ENCODE data around the gene HMCN1.

HMCN1 gene

GRCh38 chr1:185821612-185822385, 87.6 kb downstream of the HMCN1 start:
- ChIA-PET CTCF (no interaction called here), POLR2A (no interaction called here)
- TF ChIP-seq NFRKB (IDR thresholded peaks at IDR 0.05) = no peak
- TF ChIP-seq FOXM1 (IDR thresholded peaks at IDR 0.05; ENCODE audit: borderline replicate concordance) = no peak
- no peak for TF ChIP-seq LEF1 (IDR thresholded peaks at IDR 0.05; ENCODE audit: borderline replicate concordance)
- no peak for TF ChIP-seq PKNOX1 (IDR thresholded peaks at IDR 0.05)
- no peak for TF ChIP-seq ELF4 (IDR thresholded peaks at IDR 0.05)
- TF ChIP-seq ARNT (IDR thresholded peaks at IDR 0.05) = no peak
- no peak for TF ChIP-seq L3MBTL2 (conservative IDR thresholded peaks at IDR 0.05)
- TF ChIP-seq FOXK2 (IDR thresholded peaks at IDR 0.05) = no peak
- no peak for TF ChIP-seq HDGF (IDR thresholded peaks at IDR 0.05; ENCODE audit: borderline replicate concordance)
- TF ChIP-seq ZNF384 (IDR thresholded peaks at IDR 0.05) = no peak
- no peak for TF ChIP-seq TARDBP (IDR thresholded peaks at IDR 0.05)

GRCh38 chr1:185823467-185823866, 89.3 kb downstream of the HMCN1 start:
- CTCF ChIA-PET = no interaction called here

More at GRCh38 chr1:185821612-185822385, 87.6 kb downstream of the HMCN1 start:
- no peak for DNase-seq (ENCODE audit: extremely low spot score)

GRCh38 chr1:185824106-185824505, 89.9 kb downstream of the HMCN1 start:
- TF ChIP-seq FOXK2 (IDR thresholded peaks at IDR 0.05) = no peak
- no peak for TF ChIP-seq L3MBTL2 (conservative IDR thresholded peaks at IDR 0.05)
- no peak for TF ChIP-seq SUZ12 (IDR thresholded peaks at IDR 0.05)
- POLR2A ChIA-PET = no interaction called here
- DNase-seq (ENCODE audit: extremely low spot score) = no peak
- CTCF ChIA-PET = no interaction called here

More at GRCh38 chr1:185823467-185823866, 89.3 kb downstream of the HMCN1 start:
- TF ChIP-seq SP1 (IDR thresholded peaks at IDR 0.05) (no peak), FOXK2 (IDR thresholded peaks at IDR 0.05) (no peak), PKNOX1 (IDR thresholded peaks at IDR 0.05) (no peak), FOXA1 (IDR thresholded peaks at IDR 0.05) (no peak), BHLHE40 (IDR thresholded peaks at IDR 0.05; ENCODE audit: borderline replicate concordance) (no peak), SUZ12 (IDR thresholded peaks at IDR 0.05) (no peak), CTBP1 (IDR thresholded peaks at IDR 0.05; ENCODE audit: borderline replicate concordance) (no peak), HDGF (IDR thresholded peaks at IDR 0.05; ENCODE audit: borderline replicate concordance) (no peak), ZNF384 (IDR thresholded peaks at IDR 0.05) (no peak), ARNT (IDR thresholded peaks at IDR 0.05) (no peak), ELF4 (IDR thresholded peaks at IDR 0.05) (no peak), LEF1 (IDR thresholded peaks at IDR 0.05; ENCODE audit: borderline replicate concordance) (no peak), L3MBTL2 (conservative IDR thresholded peaks at IDR 0.05) (no peak)
- POLR2A ChIA-PET = no interaction called here
- DNase-seq (ENCODE audit: extremely low spot score) = no peak

- TF ChIP-seq PKNOX1 (IDR thresholded peaks at IDR 0.05) (no peak), BHLHE40 (IDR thresholded peaks at IDR 0.05; ENCODE audit: borderline replicate concordance) (no peak), ARNT (IDR thresholded peaks at IDR 0.05) (no peak), CTBP1 (IDR thresholded peaks at IDR 0.05; ENCODE audit: borderline replicate concordance) (no peak)
- ChIA-PET POLR2A (no interaction called here), CTCF (no interaction called here)
- DNase-seq (ENCODE audit: extremely low spot score) = no peak
Measured at GRCh38 chr1:185825556-185825955, 91.4 kb downstream of the HMCN1 start.

- ChIA-PET POLR2A (no interaction called here), CTCF (no interaction called here)
- no peak for DNase-seq (ENCODE audit: extremely low spot score)
- TF ChIP-seq ELF4 (IDR thresholded peaks at IDR 0.05) = no peak
Measured at GRCh38 chr1:185834371-185834905, 100.2 kb downstream of the HMCN1 start.

GRCh38 chr1:185835191-185835590, 101.0 kb downstream of the HMCN1 start:
- ChIA-PET POLR2A (no interaction called here), CTCF (no interaction called here)
- TF ChIP-seq SP1 (IDR thresholded peaks at IDR 0.05) (no peak), BHLHE40 (IDR thresholded peaks at IDR 0.05; ENCODE audit: borderline replicate concordance) (no peak), PKNOX1 (IDR thresholded peaks at IDR 0.05) (no peak), FOXA1 (IDR thresholded peaks at IDR 0.05) (no peak), L3MBTL2 (conservative IDR thresholded peaks at IDR 0.05) (no peak), ELF4 (IDR thresholded peaks at IDR 0.05) (no peak), SUZ12 (IDR thresholded peaks at IDR 0.05) (no peak), ZNF384 (IDR thresholded peaks at IDR 0.05) (no peak), LEF1 (IDR thresholded peaks at IDR 0.05; ENCODE audit: borderline replicate concordance) (no peak), NFRKB (IDR thresholded peaks at IDR 0.05) (no peak), TARDBP (IDR thresholded peaks at IDR 0.05) (no peak), FOXM1 (IDR thresholded peaks at IDR 0.05; ENCODE audit: borderline replicate concordance) (no peak), ARNT (IDR thresholded peaks at IDR 0.05) (no peak), CTBP1 (IDR thresholded peaks at IDR 0.05; ENCODE audit: borderline replicate concordance) (no peak), HDGF (IDR thresholded peaks at IDR 0.05; ENCODE audit: borderline replicate concordance) (no peak), FOXK2 (IDR thresholded peaks at IDR 0.05) (no peak)
- no peak for DNase-seq (ENCODE audit: extremely low spot score)
